Karpas-422 (cell line): ENCODE data around the gene NTN1. TPM values are rescaled to one million over a fixed set of nuclear protein-coding genes. Genes with fewer than 3 reads are reported as not detected.

ENCODE experiments used
- DNase-seq: peaks from one replicate; pipeline ENCODE4 v3.0.0-alpha.2; 2015
- H2AFZ ChIP-seq: fragments of 200-600 bp; sonication (generic); 2 replicates; pipeline ENCODE4 v1.6.1; 2014; ENCODE audit warnings: antibody characterized with exemption, low read length, mixed read lengths
- H3K27ac ChIP-seq: fragments of 200-600 bp; sonication (generic); 2 replicates; pipeline ENCODE4 v1.5.1; 2014; ENCODE audit warnings: mild to moderate bottlenecking, low read length, moderate library complexity
- H3K27me3 ChIP-seq: fragments of 200-600 bp; sonication (generic); 2 replicates; pipeline ENCODE4 v1.6.1; 2014; ENCODE audit warnings: low read length, mixed read lengths
- H3K36me3 ChIP-seq: fragments of 200-600 bp; sonication (generic); 2 replicates; pipeline ENCODE4 v1.6.1; 2014; ENCODE audit warnings: low read length, mixed read lengths; ENCODE audit not compliant: insufficient read depth
- H3K4me1 ChIP-seq: fragments of 200-600 bp; sonication (generic); 2 replicates; pipeline ENCODE4 v1.6.1; 2014; ENCODE audit warnings: mild to moderate bottlenecking, low read length, mixed read lengths
- H3K4me2 ChIP-seq: fragments of 200-600 bp; sonication (generic); 2 replicates; pipeline ENCODE4 v1.6.1; 2014; ENCODE audit warnings: low read length, low read depth, mild to moderate bottlenecking; ENCODE audit not compliant: poor library complexity, severe bottlenecking
- H3K4me3 ChIP-seq: fragments of 200-600 bp; sonication (generic); 2 replicates; pipeline ENCODE4 v1.5.1; 2014; ENCODE audit warnings: mild to moderate bottlenecking, antibody characterized with exemption, low read length, mixed read lengths
- H3K79me2 ChIP-seq: fragments of 200-600 bp; sonication (generic); 2 replicates; pipeline ENCODE4 v1.6.1; 2014; ENCODE audit warnings: mild to moderate bottlenecking, low read length, mixed read lengths
- H3K9ac ChIP-seq: fragments of 200-600 bp; sonication (generic); 2 replicates; pipeline ENCODE4 v1.6.0; 2014; ENCODE audit warnings: low read length
- H3K9me2 ChIP-seq: fragments of 200-600 bp; sonication (generic), shearing (Covaris generic); replicated peaks from 2 replicates; pipeline ENCODE4 v1.6.0; 2014; ENCODE audit warnings: mild to moderate bottlenecking, low read length, moderate library complexity; ENCODE audit not compliant: insufficient read depth
- H3K9me3 ChIP-seq: fragments of 300-700, 200-600 bp; sonication (generic); 2 replicates; pipeline ENCODE4 v1.6.1; 2014; ENCODE audit warnings: low read length, mixed read lengths
- H4K20me1 ChIP-seq: fragments of 200-600 bp; sonication (generic); 2 replicates; pipeline ENCODE4 v1.6.1; 2014; ENCODE audit warnings: mild to moderate bottlenecking, antibody characterized with exemption, low read length, low read depth; ENCODE audit not compliant: insufficient read depth
- total RNA-seq: library from RNA; depleted of rRNA; stranded (reverse); fragments of >200 nt; shearing (Covaris generic); gene quantifications from 2 replicates; pipeline ENCODE4 v1.2.3, GENCODE V29; 2014; ENCODE audit warnings: low replicate concordance

Gene NTN1
- total RNA-seq, 1 experiment from 2014 or later: not detected

DNA sequence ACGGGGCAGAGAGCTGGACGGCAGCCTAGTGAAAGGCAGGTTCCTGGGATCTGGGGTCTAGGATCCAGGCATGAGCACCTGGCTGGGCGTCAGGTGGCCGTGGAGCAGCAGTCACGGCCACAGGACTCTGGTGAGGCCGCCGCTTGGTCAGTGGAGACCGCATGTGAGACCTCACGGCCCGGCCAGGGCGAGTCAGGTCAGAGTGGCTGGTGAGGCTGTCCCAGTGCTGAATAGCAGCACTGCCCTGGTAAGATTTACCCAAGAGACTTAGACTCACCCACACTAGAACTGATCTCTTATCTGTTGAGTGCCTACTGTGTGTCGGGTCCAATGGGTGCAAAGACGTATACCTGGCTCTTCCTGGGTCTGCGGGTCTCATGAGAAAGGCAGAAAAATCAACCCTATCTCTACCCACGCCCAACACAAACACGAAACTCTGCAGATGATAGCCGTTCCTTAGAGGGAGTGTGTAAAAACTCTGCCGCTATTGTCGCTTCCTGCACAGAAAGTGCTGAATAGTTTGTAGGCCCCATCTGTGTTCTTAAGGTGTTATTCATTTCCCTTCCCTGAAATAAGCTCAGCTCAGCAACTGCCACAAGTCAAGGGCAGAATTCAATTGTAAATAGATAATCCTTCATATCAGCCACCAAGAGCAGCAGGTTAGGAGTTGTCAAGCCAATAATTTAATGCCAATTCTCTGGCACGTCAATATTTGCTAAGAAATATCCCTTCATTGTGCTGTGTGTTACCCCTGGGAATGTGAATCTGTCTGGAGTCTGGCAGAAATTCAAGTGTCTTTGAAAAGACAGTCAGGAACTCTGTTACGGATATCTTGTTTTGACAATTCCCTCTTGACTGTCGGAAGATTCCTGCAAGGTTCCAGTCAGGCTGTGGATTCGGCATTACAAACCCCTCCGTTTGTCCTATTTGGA lies 240.0 kb downstream of the NTN1 start:
- Histone ChIP-seq H3K36me3 (no peaks in the 10 kb centered on the region), H3K4me1 (peaks cover 6% of the 10 kb centered on the region), H3K79me2 (no peaks in the 10 kb centered on the region), H3K4me2 (no peak overlapping the region), H4K20me1 (peaks cover 13% of the 10 kb centered on the region; the same call in 1 of the 2 replicates), H3K27ac (no peak overlapping the region), H3K9me3 (no peaks in the 10 kb centered on the region), H2AFZ (no peak overlapping the region), H3K27me3 (no peaks in the 10 kb centered on the region), H3K9ac (no peak overlapping the region), H3K4me3 (no peak overlapping the region), H3K9me2 (no peaks in the 10 kb centered on the region)
- DNase-seq: no peak

DNA sequence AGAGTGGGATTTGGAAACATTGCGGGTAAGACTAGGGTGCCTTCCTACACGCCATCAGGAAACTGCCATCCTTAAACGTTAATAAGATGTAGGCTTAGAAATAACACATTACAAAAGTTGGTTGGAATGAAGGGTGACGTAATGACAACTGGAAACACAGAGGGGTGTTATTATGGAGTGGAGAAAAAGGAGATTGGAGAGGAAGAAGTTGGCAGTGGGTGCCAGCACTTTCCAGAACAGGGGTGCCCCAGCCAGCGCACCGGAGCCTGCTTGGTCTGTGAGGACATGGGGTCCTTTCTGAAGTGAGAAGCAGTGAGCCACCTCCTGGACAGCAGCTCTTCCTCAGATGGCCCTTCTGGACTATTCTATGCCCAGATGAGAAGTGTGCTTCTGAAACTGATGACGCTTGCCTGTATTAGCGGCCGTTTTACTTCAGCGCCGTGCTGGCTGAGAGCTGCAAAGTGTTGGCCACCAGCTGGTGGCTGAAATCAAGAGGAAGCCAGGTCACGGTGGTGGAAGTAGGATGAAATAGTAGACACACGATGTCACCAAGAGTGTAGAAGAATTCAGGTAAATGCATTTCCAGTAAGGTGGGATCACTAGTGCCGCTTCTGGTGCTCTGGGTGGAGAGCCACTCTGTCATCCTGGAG lies 244.8 kb downstream of the NTN1 start:
- Histone ChIP-seq H3K4me1 (no peaks in the 10 kb centered on the region), H3K36me3 (no peaks in the 10 kb centered on the region), H3K4me2 (no peak overlapping the region), H3K9me2 (no peaks in the 10 kb centered on the region), H3K9ac (no peak overlapping the region), H3K27me3 (no peaks in the 10 kb centered on the region), H3K9me3 (no peaks in the 10 kb centered on the region), H3K4me3 (no peak overlapping the region), H3K27ac (no peak overlapping the region), H3K79me2 (no peaks in the 10 kb centered on the region), H2AFZ (no peak overlapping the region), H4K20me1 (no peaks in the 10 kb centered on the region)
- DNase-seq: no peak

DNA sequence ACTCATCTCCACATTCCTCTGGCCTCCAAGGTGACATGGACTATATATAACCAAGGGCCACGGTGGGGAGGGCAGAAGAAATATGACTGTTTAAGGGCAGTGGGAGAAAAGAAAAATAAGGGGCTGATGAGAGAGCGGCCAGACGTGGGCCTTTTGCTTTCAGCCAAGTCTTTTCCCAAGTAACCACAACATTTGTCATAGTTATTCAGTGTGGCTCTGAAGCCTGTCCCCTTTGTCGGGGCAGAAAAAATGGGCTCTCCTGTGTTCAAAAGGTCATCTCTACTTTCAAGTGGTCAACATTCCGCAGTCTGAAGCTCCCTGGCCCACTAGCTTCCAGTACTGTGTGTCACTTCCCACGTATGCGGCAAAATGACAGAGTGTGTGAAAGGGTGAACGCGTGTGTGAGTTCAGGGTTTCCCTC lies 245.4 kb downstream of the NTN1 start:
- Histone ChIP-seq H3K9me2 (no peaks in the 10 kb centered on the region), H2AFZ (no peak overlapping the region), H3K27me3 (no peaks in the 10 kb centered on the region), H3K9ac (no peak overlapping the region), H3K4me2 (no peak overlapping the region), H3K9me3 (no peaks in the 10 kb centered on the region), H3K79me2 (no peaks in the 10 kb centered on the region), H4K20me1 (no peaks in the 10 kb centered on the region), H3K36me3 (no peaks in the 10 kb centered on the region), H3K4me3 (no peak overlapping the region), H3K27ac (no peak overlapping the region), H3K4me1 (no peaks in the 10 kb centered on the region)
- DNase-seq: no peak

DNA sequence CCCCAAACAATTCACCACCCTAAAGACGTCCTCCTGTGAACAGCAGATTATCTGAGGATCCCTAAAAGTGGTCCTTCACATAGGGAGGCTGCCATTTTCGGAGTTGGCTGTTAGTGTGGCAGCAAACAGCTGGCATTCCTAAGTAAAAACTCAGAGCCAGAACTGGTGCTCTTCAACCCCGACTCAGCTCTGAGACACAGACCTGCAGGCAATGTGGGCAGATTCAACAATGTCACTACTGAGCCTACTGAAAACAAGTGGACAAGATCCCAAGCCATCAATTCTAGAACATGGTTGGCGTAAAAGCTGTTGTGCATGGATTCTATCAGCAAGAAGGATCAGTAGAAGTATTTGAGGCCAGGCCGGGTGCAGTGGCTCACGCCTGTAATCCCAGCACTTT lies 247.2 kb downstream of the NTN1 start:
- no peaks in the 10 kb centered on the region for H3K4me1 ChIP-seq
- no peak overlapping the region for H2AFZ ChIP-seq
- H3K79me2 ChIP-seq: no peaks in the 10 kb centered on the region
- H3K9ac ChIP-seq: no peak overlapping the region
- no peak for DNase-seq
- H3K36me3 ChIP-seq: no peaks in the 10 kb centered on the region
- H3K9me3 ChIP-seq: no peaks in the 10 kb centered on the region
- no peak overlapping the region for H3K4me2 ChIP-seq
- H3K27ac ChIP-seq: no peak overlapping the region
- no peaks in the 10 kb centered on the region for H4K20me1 ChIP-seq
- no peaks in the 10 kb centered on the region for H3K9me2 ChIP-seq
- H3K27me3 ChIP-seq: no peaks in the 10 kb centered on the region
- no peak overlapping the region for H3K4me3 ChIP-seq

DNA sequence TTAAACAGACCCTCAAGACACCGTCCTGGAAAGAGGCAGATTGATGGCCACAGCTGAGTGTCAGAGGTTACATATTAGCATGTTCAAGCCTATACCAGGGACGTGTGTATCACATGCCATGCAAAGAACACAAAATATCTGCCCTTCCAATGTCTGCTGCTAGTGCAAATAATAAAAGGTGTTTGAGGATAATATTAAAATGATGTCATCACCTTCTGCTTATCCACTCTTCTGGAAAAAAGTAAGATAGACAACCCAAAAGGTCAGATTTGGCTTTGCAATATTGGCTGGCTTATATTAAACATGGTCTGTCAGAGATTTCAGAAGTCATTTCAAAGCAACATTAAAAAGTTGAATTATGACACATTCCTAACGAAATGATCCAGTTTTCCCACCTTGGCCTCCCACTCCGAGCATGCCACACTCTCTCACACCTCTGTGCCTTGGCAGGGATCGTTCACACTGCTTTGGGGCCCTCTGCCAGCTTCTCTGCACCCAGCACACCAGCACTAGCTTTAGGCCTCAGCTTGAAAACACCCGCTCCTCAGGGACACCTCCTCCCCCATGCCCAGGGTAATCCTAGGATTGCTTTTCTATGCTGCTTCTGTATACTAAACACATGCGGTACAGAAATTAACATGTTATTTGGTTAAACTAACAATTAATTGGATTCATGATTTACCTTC lies 248.2 kb downstream of the NTN1 start:
- no peaks in the 10 kb centered on the region for H3K9me3 ChIP-seq
- no peak overlapping the region for H2AFZ ChIP-seq

DNA sequence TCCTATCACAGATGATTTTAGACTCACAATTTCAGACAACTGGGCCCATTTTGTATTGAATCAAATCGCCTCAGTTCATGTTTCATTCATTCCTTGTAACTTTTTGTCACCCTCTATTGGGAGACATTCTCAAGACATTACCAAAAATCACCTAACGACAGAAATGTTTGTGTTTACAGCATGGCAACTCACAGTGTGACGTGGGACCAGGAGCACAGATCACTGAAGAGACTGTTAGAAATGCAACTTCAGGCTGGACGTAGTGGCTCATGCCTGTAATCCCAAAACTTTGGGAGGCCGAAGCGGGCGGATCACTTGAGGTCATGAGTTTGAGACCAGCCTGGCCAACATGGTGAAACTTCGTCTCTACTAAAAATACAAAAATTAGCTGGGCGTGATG lies 249.6 kb downstream of the NTN1 start:
- Histone ChIP-seq H3K27ac (no peak overlapping the region), H3K27me3 (no peaks in the 10 kb centered on the region), H3K4me1 (no peaks in the 10 kb centered on the region), H3K9ac (no peak overlapping the region), H3K9me3 (no peaks in the 10 kb centered on the region), H3K36me3 (no peaks in the 10 kb centered on the region), H3K79me2 (no peaks in the 10 kb centered on the region), H2AFZ (no peak overlapping the region), H3K4me2 (no peak overlapping the region), H3K4me3 (no peak overlapping the region), H3K9me2 (no peaks in the 10 kb centered on the region), H4K20me1 (no peaks in the 10 kb centered on the region)
- no peak for DNase-seq

More for the DNA sequence above, 248.2 kb downstream of the NTN1 start:
- Histone ChIP-seq H3K27ac (no peak overlapping the region), H3K4me3 (no peak overlapping the region), H3K4me1 (no peaks in the 10 kb centered on the region), H3K36me3 (no peaks in the 10 kb centered on the region), H4K20me1 (no peaks in the 10 kb centered on the region), H3K9me2 (no peaks in the 10 kb centered on the region), H3K9ac (no peak overlapping the region), H3K27me3 (no peaks in the 10 kb centered on the region), H3K79me2 (no peaks in the 10 kb centered on the region), H3K4me2 (no peak overlapping the region)
- no peak for DNase-seq

DNA sequence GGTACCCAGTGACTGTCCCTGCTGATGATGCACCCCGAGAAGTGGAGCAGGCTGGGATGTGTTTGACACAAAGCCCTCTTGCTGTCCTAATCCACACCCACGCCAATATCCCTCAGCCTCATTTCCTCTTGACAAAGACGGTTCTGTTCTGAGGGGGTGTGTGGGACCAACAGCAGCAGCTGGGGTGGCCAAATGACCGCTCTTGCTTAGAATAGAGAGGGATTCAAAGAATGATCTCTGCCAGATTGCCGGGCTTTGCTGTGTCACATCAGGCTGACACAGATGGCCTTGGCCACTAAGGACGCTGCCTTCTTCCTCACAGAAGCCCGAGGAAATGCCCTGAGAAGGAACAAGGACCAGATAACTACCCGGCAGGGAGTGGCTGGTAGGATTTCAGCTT lies 250.7 kb downstream of the NTN1 start:
- no peaks in the 10 kb centered on the region for H3K9me2 ChIP-seq
- H2AFZ ChIP-seq: no peak overlapping the region
- no peaks in the 10 kb centered on the region for H3K27me3 ChIP-seq
- no peaks in the 10 kb centered on the region for H3K36me3 ChIP-seq
- no peaks in the 10 kb centered on the region for H3K4me1 ChIP-seq
- no peaks in the 10 kb centered on the region for H4K20me1 ChIP-seq
- no peak overlapping the region for H3K4me3 ChIP-seq
- no peak overlapping the region for H3K9ac ChIP-seq
- no peak for DNase-seq
- no peak overlapping the region for H3K4me2 ChIP-seq
- H3K79me2 ChIP-seq: no peaks in the 10 kb centered on the region
- no peak overlapping the region for H3K27ac ChIP-seq
- H3K9me3 ChIP-seq: no peaks in the 10 kb centered on the region
